GM11168 (cell line): ENCODE results near the gene PCBP3.

ENCODE experiments used
- in situ Hi-C: fragments of 300-500 bp; cut with MboI; formaldehyde crosslinking; loops from one replicate; pipeline ENCODE4 v1.12.0; 2022; ENCODE audit warnings: low sequenced_read_pairs; ENCODE audit not compliant: unreplicated experiment

Gene PCBP3

GRCh38 chr21:45977396-45977795 is 333.9 kb downstream of the PCBP3 start:
- in situ Hi-C loops = no loop called here

- in situ Hi-C loops = no loop called here
Measured at GRCh38 chr21:45979141-45979631, 335.7 kb downstream of the PCBP3 start.

DNA sequence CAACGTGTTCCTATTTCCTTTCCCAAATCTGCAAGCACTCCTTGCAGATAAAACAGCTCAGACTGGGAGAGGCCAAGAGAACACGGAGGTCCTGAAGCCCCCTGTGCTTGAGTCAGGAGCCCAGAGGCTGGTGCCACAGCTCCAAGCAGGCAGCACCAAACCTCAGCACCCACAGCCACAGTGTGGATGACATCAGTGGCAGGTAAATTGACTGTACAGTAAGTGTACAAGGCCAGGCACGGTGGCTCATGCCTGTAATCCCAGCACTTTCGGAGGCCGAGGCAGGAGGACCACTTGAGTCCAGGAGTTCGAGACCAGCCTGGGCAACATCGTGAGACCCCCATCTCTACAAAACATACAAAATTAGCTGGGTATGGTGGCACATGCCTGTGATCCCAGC is 336.1 kb downstream of the PCBP3 start:
- in situ Hi-C loops = no loop called here

DNA sequence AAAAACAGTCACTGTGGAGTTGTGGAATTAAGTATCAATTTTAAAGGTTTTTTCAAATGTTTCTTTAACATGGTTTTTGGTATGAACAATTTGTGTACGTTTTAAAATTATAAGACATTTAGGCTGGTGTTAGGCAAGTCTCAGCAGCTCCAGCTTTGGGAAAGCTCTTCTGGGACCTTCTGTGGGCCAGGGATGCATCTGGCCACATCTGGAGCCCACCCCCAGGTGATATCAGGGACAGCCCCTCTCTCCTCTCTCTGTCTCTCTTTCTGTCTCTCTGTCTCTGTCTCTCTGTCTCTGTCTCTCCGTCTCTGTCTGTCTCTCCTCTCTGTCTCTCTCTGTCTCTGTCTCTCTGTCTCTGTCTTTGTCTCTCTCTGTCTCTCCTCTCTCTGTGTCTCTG is 336.7 kb downstream of the PCBP3 start:
- in situ Hi-C loops = no loop called here

DNA sequence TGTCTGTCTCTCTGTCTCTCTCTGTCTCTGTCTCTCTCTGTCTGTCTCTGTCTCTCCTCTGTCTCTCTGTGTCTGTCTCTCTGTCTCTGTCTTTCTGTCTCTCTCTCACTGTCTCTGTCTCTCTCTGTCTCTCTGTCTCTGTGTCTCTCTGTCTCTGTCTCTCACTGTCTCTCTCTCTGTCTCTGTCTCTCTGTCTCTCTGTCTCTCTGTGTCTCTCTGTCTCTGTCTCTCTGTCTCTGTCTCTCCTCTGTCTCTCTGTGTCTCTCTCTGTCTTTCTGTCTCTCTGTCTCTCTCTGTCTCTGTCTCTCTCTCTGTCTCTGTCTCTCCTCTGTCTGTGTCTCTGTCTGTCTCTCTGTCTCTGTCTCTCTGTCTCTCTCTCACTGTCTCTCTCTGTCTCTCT is 337.2 kb downstream of the PCBP3 start:
- in situ Hi-C loops = no loop called here

DNA sequence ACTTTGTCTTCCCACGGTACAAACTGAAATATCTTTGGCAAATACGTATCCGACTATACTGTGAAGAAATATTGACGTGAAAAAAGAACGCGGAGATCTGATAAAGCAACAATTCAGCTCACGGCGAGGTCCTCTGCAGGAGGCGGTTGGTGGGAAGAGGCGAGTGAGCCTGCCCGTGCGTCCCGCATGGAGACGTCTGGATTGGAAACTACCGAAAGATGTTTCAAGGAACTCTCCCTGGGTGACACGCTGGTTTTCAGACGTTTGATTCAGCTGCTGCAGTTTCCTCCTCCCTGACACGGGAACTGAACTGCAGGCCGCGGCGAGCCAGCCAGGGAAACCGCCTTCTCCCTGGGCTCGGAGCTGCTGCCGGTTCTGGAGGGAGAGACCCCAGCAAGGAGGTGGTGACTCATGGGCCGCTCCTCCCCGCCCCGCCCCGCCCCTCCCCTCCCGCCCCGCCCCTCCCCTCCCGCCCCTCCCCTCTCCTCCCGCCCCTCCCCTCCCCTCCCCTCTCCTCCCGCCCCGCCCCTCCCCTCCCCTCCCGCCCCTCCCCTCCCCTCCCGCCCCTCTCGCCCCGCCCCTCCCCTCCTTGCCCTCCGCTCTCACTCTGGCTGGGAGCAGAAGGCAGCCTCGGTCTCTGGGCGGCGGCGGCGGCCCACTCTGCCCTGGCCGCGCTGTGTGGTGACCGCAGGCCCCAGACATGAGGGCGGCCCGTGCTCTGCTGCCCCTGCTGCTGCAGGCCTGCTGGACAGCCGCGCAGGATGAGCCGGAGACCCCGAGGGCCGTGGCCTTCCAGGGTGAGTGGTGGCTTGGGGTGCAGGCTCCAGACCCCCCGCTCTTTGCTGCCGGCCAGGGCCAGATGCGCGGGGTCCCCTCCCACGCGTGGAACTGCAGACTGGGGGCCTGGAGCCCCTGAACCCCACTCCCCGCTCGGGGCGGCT is 337.9 kb downstream of the PCBP3 start, which contains the start of gene COL6A1:
COL6A1 (plus strand) TSS at position 620 of the 941 bp plus-strand sequence; CDS start at position 701, 81 bp downstream.
- in situ Hi-C loops = no loop called here

DNA sequence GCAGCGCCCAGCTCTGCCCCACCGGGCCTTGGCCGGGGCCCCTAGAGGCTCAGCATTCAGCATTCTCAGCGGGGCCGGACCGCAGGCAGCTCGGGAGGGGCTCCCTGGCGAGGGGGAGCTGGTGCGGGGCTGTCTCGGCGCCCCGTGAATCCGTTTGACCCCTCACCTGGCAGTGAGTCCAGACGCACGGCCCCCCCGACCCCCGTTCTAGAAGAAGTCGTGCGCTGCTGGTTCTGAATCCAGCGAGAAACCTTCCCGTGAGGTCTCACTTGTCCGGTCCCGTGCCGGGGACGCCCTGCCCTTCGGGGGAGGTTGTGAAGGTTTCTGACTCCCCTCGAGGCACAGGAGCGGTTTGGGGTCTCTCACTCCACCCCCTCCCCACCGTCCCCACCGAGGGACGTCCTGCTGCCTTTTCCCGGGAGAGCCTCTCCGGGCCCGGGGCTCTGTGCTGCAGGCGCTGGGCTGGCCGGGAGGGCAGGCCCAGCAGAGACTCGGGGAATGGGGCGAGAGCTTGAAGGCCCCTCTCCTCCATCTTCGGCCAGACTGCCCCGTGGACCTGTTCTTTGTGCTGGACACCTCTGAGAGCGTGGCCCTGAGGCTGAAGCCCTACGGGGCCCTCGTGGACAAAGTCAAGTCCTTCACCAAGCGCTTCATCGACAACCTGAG is 338.7 kb downstream of the PCBP3 start:
- in situ Hi-C loops = no loop called here

DNA sequence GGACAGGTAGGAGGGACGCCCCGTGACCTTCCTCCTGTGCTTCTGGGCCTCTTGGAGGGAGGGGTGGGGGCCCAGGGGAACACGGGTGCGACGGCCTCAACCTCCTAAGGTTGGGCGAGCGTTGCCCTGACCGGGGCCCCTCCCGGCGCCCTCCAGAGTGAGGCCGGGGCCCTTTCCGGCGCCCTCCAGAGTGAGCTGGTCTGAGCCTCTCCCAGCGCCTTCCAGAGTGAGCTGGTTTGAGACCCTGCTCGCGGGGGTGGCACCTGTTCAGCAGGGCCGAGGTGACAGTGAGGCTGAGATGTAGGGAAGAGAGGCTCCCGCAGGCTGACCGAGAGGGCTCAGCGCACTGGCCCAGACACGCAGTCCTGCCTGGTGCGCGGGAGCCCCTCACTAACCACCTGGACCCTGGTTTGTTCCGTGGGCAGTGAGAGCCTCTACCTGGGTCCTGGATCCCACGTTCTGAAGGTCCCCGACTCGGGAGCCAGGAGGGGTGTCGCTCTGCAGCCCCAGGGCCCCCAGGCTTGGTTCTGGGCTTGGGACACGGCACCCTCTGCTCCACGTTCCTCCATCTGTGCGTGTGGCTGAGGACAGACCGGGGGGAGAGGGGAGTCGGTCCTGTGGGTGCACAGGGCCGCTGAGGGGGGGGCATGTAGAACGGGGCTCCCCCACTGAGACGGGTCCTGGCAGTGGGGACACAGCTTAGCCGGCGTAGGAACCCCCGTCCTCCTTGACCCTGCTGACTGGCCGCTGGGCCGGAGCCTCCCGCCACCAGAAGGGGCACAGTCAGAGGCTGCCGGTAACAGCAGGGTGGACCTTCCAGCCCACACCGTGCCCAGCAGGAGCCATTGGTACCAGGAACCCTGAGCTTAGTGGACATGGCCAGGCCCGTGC is 339.5 kb downstream of the PCBP3 start:
- in situ Hi-C loops = no loop called here

DNA sequence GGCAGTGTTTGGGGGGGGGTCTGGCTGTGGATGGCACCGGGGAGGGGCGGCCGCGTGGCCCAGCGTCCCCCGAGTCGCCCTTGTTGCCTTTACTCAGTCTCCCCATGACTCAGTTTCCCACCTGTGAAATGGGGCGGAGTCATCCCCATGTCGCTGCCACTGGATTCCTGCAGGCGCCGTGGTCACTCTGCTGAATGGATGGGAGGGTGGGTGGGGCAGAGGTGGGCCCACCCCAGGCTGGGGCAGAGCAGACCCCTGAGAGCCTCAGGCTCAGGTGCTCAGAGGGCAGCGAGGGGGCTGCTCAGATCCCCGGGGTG is 340.1 kb downstream of the PCBP3 start:
- in situ Hi-C loops = no loop called here

GRCh38 chr21:45983981-45984551 is 340.5 kb downstream of the PCBP3 start:
- in situ Hi-C loops = no loop called here

DNA sequence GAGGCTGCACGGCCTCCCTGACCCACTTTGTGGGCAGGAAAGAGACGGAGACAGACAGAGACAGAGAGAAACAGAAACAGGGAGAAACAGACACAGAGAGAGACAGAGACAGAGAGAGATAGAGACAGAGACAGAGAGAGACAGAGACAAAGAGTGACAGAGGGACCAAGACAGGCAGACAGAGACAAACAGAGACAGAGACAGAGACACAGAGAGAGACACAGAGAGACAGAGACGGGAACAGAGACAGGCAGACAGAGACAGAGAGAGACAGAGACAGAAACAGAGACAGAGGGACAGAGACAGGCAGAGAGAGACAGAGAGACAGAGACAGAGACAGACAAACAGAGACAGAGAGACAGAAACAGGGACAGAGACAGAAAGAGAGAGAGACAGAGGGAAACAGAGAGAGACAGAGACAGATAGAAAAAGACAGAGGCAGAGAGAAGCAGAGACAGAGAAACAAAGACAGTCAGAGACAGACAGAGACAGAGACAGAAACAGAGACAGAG is 341.1 kb downstream of the PCBP3 start:
- in situ Hi-C loops = no loop called here

- in situ Hi-C loops = no loop called here
Measured at GRCh38 chr21:45985471-45986315, 342.2 kb downstream of the PCBP3 start.

GRCh38 chr21:45986316-45987051 is 343.0 kb downstream of the PCBP3 start:
- in situ Hi-C loops = no loop called here

DNA sequence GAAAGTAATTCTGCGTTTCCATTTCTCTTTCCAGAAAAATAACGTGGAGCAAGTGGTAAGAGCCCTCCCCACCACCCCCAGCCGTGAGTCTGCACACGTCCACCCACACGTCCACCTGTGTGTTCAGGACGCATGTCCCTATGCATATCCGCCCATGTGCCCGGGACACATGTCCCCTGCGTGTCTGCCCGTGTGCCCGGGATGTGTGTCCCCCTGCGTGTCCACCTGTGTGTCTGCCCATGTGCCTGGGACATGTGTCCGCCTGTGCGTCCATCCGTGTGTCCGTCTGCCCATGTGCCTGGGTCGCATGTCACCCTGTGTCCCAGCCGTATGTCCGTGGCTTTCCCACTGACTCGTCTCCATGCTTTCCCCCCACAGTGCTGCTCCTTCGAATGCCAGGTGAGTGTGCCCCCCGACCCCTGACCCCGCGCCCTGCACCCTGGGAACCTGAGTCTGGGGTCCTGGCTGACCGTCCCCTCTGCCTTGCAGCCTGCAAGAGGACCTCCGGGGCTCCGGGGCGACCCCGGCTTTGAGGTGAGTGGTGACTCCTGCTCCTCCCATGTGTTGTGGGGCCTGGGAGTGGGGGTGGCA is 343.7 kb downstream of the PCBP3 start:
- in situ Hi-C loops = no loop called here

DNA sequence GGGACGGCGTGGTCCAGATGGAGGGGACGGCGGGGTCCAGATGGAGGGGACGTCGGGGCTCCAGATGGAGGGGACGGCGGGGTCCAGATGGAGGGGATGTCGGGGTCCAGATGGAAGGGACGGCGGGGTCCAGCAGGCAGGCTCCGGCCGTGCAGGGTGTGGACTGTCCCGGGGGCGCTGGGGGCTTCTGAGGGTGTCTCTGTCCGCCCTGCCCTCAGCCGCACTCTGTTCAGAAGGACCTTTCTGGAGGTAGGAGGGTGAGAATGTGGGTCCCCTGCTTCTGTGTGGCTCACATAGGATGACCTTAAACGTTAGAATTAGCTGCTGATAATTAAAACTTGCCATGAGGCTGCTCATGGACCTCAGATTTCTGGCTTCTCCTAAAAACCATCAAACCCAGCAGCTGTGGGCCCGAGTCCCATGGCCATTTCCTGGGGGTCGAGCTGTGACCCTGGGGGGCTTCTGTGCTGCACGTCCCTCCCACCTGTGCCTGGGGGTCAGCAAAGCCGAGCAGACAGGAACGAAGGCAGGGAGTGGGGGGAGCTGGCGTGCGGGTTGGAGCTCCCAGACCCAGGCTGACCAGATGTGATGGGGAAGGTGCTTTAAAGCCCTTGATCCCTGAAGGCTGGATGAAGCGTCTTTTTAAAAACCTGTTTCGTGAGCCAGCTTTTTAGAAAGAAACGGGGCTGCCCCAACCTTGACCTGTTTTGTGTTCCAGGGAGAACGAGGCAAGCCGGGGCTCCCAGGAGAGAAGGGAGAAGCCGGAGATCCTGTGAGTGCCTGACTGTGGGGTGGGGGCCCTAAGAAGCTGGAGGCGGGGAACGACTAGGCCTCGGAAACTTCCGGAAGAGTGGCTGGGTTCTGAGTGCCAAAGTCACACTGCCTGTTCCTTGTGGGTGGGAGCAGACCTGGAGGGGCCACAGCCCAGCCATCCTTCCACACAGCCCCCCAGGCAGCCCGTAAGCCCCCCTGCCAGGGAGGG is 345.1 kb downstream of the PCBP3 start:
- in situ Hi-C loops = no loop called here

DNA sequence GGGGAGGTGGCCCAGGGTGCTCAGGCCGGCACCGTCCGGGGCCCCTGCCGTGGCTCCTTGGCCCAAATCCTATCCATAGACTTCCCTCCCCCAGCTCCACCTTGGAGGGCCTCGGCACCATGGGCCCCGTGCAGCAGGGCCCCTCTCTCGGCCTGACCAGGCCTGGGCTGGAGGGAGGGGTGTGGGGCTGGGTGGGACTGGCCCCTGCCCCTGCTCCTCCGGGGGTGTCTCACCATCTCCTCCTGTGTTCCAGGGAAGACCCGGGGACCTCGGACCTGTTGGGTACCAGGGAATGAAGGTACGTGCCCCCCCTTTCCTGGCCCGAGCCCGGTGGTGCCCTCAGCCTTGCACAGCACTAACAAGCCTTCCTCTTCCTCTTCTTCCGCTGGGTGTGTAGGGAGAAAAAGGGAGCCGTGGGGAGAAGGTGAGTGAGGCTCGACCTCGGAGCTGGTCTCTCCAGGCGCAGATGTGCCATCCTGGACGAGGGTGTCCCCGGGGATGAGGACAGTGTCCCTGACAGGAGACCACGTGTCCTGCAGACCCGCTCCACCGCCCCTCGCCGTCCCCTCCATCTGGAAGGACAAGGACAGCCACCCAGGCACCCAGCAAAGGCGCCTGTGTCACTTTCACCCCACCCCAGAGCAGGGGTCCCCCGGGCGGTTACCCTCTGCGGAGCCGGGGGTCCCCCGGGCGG is 346.0 kb downstream of the PCBP3 start:
- in situ Hi-C loops = no loop called here
